Activated CD4-positive, alpha-beta T cell treated with anti-CD3 and anti-CD28 coated beads, Interleukin-2, Interleukin-6, amounts not matched to agents 100 ng/mL and 50 ng/mL, durations not matched to agents 16 hours and 8 hours (primary cell): ENCODE measurements around the gene HGFAC.

Experiments
- DNase-seq: peaks from one replicate; pipeline ENCODE4 v3.0.0-alpha.2; 2020

Gene HGFAC

DNA sequence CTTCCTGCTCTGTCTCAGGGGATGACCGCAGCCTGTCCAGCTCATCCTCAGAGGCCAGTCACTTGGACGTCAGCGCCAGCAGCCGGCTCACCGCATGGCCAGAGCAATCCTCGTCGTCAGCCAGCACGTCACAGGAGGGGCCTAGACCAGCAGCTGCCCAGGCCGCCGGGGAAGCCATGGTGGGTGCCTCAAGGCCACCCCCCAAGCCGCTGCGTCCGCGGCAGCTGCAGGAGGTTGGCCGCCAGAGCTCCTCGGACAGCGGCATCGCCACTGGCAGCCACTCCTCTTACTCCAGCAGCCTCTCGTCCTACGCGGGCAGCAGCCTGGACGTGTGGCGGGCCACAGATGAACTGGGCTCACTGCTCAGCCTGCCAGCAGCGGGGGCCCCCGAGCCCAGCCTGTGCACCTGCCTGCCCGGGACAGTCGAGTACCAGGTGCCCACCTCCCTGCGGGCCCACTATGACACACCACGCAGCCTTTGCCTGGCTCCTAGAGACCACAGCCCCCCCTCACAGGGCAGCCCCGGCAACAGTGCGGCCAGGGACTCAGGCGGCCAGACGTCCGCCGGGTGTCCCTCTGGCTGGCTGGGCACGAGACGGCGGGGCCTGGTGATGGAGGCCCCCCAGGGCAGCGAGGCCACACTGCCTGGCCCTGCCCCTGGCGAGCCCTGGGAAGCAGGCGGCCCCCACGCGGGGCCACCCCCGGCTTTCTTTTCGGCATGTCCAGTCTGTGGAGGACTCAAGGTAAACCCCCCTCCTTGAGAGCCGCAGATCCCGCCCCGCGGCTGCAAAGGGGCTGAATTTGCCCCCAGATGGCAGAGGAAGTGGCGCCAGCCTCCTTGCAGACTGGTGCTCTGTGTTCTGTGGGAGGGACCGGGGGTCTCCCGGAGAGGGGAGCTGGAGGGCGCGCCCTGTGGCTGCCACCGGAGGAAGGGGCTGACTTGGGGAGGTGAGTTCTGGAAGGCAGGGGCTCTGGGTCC lies 51.3 kb downstream of the HGFAC start:
- DNase-seq = no peak

DNA sequence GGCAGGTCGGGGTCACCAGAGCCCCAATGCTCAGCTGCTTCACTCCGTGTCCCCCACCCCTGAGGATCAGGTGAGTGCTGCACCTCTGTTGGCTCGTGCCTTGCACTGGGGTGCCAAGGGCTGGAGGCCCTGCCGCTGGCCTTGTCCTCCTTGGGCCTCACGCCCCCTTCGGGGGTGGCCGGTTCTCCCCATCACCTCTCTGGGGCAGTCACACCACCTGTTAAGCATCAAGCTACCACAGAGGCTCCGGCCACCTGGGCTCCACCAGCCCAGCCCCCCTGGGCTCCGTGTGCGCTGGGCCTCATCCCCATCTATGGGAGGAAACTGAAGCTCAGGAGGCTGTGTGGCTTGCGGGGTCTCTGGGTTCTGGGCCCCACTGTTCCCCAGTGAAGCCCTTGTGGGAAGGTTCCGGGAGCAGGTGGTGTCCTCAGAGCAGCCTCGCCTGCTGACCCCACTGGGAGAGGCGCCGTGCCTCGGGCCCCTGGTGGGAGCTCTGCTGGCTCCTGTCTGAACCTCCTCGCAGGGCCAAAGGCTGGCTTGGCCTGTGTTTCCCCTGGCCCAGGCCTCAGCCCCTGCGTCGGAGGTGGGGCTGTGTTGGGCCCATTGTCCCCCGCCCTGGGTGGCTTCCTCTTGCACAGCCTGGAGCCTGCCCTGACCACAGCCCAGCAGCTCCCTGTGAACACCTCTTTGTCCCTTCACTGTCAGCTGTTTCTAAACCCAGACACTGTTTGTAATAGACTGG lies 52.1 kb downstream of the HGFAC start:
- DNase-seq = no peak

DNA sequence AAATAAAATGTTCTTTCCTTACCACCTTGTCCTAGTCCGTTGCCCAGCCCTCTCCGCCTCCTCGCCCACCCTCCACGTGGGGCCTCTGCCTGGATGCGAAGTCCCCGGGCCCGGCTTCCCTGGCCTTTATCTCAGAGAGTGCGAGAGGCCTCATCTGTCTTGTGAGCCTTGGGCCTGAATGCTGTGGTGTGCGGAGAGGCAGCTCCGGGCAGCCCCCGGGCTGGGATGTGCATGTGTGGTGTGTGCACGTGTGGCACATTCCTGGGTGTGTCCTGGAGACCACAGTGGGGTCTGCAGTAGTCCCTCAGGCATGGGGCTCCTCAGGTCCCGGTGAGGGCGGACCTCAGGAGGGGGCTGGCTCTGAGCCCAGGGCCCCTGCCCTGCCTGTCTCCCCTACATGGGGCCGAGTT lies 52.7 kb downstream of the HGFAC start:
- DNase-seq = no peak

- no peak for DNase-seq
Measured at GRCh38 chr4:3495204-3495975, 53.6 kb downstream of the HGFAC start.

DNA sequence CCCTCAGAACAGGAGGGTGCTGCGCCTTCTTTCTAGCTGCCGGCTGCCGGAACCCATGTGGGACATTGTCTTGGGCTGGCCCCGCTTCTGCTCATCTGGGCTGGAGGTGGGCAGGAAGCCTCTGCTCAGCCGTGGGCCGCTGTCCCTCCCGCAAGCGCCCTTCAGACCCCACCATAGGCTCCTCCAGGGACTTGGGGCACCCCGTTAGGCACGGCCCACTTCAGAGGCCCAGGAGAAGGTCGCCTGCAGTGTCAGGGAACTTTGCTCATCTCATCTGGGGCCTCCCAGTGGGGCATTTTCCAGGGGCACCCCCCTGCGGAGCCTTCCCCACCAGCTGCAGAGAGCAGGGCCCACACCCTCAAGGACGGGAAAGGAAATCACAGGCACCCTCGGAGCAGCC lies 54.3 kb downstream of the HGFAC start:
- no peak for DNase-seq

GRCh38 chr4:3497095-3497494 lies 55.3 kb downstream of the HGFAC start:
- DNase-seq = no peak

- no peak for DNase-seq
Measured at GRCh38 chr4:3497523-3498389, 56.0 kb downstream of the HGFAC start.

DNA sequence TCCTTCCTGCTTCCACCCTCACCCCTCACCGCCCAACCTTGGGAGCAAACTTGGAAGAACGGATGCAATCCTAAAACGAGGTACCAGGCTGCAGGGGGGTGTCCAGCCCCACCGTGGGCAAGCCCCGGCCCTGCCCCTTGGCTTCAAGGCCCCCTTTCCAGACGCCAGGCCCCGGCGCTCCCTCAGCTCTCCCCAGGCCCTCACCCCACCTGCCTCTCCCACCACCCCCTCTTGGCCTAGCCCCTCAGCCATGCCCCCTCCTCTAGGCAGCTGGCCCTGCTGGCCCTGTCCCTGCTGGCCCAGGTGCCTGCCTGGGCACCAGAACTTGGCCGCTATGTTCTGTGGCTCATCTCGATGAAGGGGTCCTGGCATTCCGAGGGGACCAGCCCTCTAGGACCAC lies 56.6 kb downstream of the HGFAC start:
- no peak for DNase-seq
